Stimulated activated naive CD4-positive, alpha-beta T cell (primary cell): Measurements from ENCODE around the gene PTPRD.

Experiments used
- DNase-seq, 6 experiments: peaks; one replicate each; lab custom pipeline; 2025; lab: John Stamatoyannopoulos, UW

PTPRD gene

GRCh38 chr9:8384091-8384490 is 2228.7 kb downstream of the PTPRD start:
- DNase-seq = no peak

GRCh38 chr9:8382777-8383527 is 2229.8 kb downstream of the PTPRD start:
- no peak for DNase-seq

- no peak for DNase-seq
Observed at GRCh38 chr9:8382266-8382665, 2230.5 kb downstream of the PTPRD start.

GRCh38 chr9:8381601-8382000 is 2231.2 kb downstream of the PTPRD start:
- no peak for DNase-seq

GRCh38 chr9:8374471-8374870 is 2238.3 kb downstream of the PTPRD start:
- DNase-seq = no peak

GRCh38 chr9:8371686-8372085 is 2241.1 kb downstream of the PTPRD start:
- no peak for DNase-seq

GRCh38 chr9:8366161-8366926 is 2246.5 kb downstream of the PTPRD start:
- no peak for DNase-seq

GRCh38 chr9:8365466-8366160 is 2247.2 kb downstream of the PTPRD start:
- DNase-seq = no peak

GRCh38 chr9:8365029-8365428 is 2247.8 kb downstream of the PTPRD start:
- no peak for DNase-seq

GRCh38 chr9:8364026-8364752 is 2248.6 kb downstream of the PTPRD start:
- DNase-seq = no peak

GRCh38 chr9:8362250-8362649 is 2250.6 kb downstream of the PTPRD start:
- no peak for DNase-seq

- no peak for DNase-seq
Observed at GRCh38 chr9:8361364-8361763, 2251.4 kb downstream of the PTPRD start.

GRCh38 chr9:8356406-8356805 is 2256.4 kb downstream of the PTPRD start:
- no peak for DNase-seq

- DNase-seq = no peak
Observed at GRCh38 chr9:8351436-8351835, 2261.4 kb downstream of the PTPRD start.

GRCh38 chr9:8349901-8350300 is 2262.9 kb downstream of the PTPRD start:
- no peak for DNase-seq

GRCh38 chr9:8349376-8349775 is 2263.4 kb downstream of the PTPRD start:
- DNase-seq = no peak

- no peak for DNase-seq
Observed at GRCh38 chr9:8348756-8349155, 2264.0 kb downstream of the PTPRD start.

GRCh38 chr9:8346296-8346695 is 2266.5 kb downstream of the PTPRD start:
- DNase-seq = no peak

- DNase-seq = no peak
Observed at GRCh38 chr9:8338767-8339510, 2273.9 kb downstream of the PTPRD start.

GRCh38 chr9:8337834-8338766 is 2274.7 kb downstream of the PTPRD start:
- no peak for DNase-seq
